HepG2 (cell line): Measurements from ENCODE around the gene ACAT2. TPM values are rescaled to one million over a fixed set of nuclear protein-coding genes. Genes with fewer than 3 reads are reported as not detected.

Experiments
- AGO2 ChIP-seq: fragments of 200-400 bp; formaldehyde crosslinking; optimal IDR thresholded peaks from 2 replicates; pipeline ENCODE3; 2017; ENCODE audit warnings: mild to moderate bottlenecking, low read depth, low read length, moderate library complexity
- ARID5B ChIP-seq: IDR thresholded peaks from 2 replicates; pipeline ENCODE4 v1.4.0; 2020; ENCODE audit warnings: mild to moderate bottlenecking, missing genetic modification reagents
- CREBL2 ChIP-seq: sonication (generic); formaldehyde crosslinking; IDR thresholded peaks from 2 replicates; pipeline ENCODE4 v1.8.1; 2023; ENCODE audit warnings: missing genetic modification reagents, mild to moderate bottlenecking, borderline replicate concordance
- HINFP ChIP-seq: sonication (generic); formaldehyde crosslinking; IDR thresholded peaks from 2 replicates; pipeline ENCODE4 v1.4.0; 2020; ENCODE audit warnings: low read depth, mild to moderate bottlenecking, missing genetic modification reagents
- MBNL3 ChIP-seq: fragments of 250-450 bp; sonication (Bioruptor Pico); conservative IDR thresholded peaks from 2 replicates; pipeline ENCODE4 v1.8.0; 2022; ENCODE audit warnings: mild to moderate bottlenecking, inconsistent platforms
- NFRKB ChIP-seq: fragments of 450-650 bp; IDR thresholded peaks from 2 replicates; pipeline ENCODE4 v1.6.1; 2017
- PRDM15 ChIP-seq: sonication (generic); formaldehyde crosslinking; IDR thresholded peaks from 2 replicates; pipeline ENCODE4 v1.4.0; 2020; ENCODE audit warnings: missing genetic modification reagents
- REPIN1 ChIP-seq: sonication (generic); formaldehyde crosslinking; IDR thresholded peaks from 2 replicates; pipeline ENCODE4 v1.8.0; 2022; ENCODE audit warnings: missing genetic modification reagents, low read depth, mild to moderate bottlenecking, borderline replicate concordance
- SKIL ChIP-seq: sonication (generic); formaldehyde crosslinking; IDR thresholded peaks from 2 replicates; pipeline ENCODE4 v1.8.0; 2022; ENCODE audit warnings: missing genetic modification reagents, mild to moderate bottlenecking, moderate library complexity, borderline replicate concordance
- ZNF12 ChIP-seq: sonication (generic); formaldehyde crosslinking; IDR thresholded peaks from 2 replicates; pipeline ENCODE4 v1.5.0; 2020; ENCODE audit warnings: missing genetic modification reagents
- ZNF562 ChIP-seq: sonication (generic); formaldehyde crosslinking; IDR thresholded peaks from 2 replicates; pipeline ENCODE4 v1.8.0; 2022; ENCODE audit warnings: missing genetic modification reagents, borderline replicate concordance
- ZNF777 ChIP-seq: sonication (generic); formaldehyde crosslinking; IDR thresholded peaks from 2 replicates; pipeline ENCODE4 v1.4.0; 2020; ENCODE audit warnings: missing genetic modification reagents
- polyA plus RNA-seq, 8 experiments: library from polyadenylated mRNA; depleted of rRNA in 3 of 8; stranded (reverse) in 7 of 8; unstranded in 1 of 8; fragments of >200 nt; fragmentation: Illumina TruSeq in 4 of 8; extraction: Trizol in 4 of 8; gene quantifications; 2 replicates each; pipeline versions ENCODE4 v1.2.1 to v1.2.3, GENCODE V29; 2011 to 2016; ENCODE audit warnings: low read depth in 4 of 8, missing spikeins in 1 of 8, mixed read lengths in 1 of 8; ENCODE audit not compliant: insufficient read depth in 1 of 8
- total RNA-seq, 5 experiments: library from RNA; depleted of rRNA; stranded (reverse); fragments of >200 nt; fragmentation: Illumina TruSeq; extraction: Trizol; gene quantifications; 2 replicates each; pipeline ENCODE4 v1.2.3, GENCODE V29; 2016; ENCODE audit warnings: low read depth in 1 of 5

Gene ACAT2
- total and polyA plus RNA-seq, 2 of the 13 experiments (the other 11 are each of a cell fraction or from before 2014, with no cell fraction given) = 121 to 534 TPM

GRCh38 chr6:159761129-159761872 is 544 bp upstream of the ACAT2 start (continued):
- TF ChIP-seq PRDM15 (CRISPR knock-in tag) (0 out of 2 replicates have a peak, but pooled peaks have one; percentile 10), CREBL2 (CRISPR knock-in tag) (no peak), ARID5B (CRISPR knock-in tag) (no peak), AGO2 (peak; percentile 29), HINFP (CRISPR knock-in tag) (peak; percentile 18; the same call in 1 of the 2 replicates), NFRKB (no peak), MBNL3 (CRISPR knock-in tag) (no peak), ZNF562 (CRISPR knock-in tag) (no peak), REPIN1 (CRISPR knock-in tag) (peak; percentile 21), ZNF777 (CRISPR knock-in tag) (0 out of 2 replicates have a peak, but pooled peaks have one; percentile 9), ZNF12 (CRISPR knock-in tag) (0 out of 2 replicates have a peak, but pooled peaks have one; percentile 8), SKIL (CRISPR knock-in tag) (no peak)
